ENCODE results near the gene ECSCR.

- TF ChIP-seq, protein P1, sequence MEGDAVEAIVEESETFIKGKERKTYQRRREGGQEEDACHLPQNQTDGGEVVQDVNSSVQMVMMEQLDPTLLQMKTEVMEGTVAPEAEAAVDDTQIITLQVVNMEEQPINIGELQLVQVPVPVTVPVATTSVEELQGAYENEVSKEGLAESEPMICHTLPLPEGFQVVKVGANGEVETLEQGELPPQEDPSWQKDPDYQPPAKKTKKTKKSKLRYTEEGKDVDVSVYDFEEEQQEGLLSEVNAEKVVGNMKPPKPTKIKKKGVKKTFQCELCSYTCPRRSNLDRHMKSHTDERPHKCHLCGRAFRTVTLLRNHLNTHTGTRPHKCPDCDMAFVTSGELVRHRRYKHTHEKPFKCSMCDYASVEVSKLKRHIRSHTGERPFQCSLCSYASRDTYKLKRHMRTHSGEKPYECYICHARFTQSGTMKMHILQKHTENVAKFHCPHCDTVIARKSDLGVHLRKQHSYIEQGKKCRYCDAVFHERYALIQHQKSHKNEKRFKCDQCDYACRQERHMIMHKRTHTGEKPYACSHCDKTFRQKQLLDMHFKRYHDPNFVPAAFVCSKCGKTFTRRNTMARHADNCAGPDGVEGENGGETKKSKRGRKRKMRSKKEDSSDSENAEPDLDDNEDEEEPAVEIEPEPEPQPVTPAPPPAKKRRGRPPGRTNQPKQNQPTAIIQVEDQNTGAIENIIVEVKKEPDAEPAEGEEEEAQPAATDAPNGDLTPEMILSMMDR (conservative IDR thresholded peaks at IDR 0.05; ENCODE audit: low read length): no peak
- no peak for TF ChIP-seq EZH2phosphoT487 (IDR thresholded peaks at IDR 0.05; ENCODE audit: borderline replicate concordance, low read depth, low read length)
These were observed 23.3 kb downstream of the ECSCR start, which contains the start of gene DNAJC18 for GRCh38 chr5:139439013-139439903.
